ENCODE measurements around the gene YIF1A. TPM values are rescaled to one million over a fixed set of nuclear protein-coding genes. Genes with fewer than 3 reads are reported as not detected.
A peak's percentile ranks its signal among the peaks of the same experiment; 100 is the strongest.

Gene YIF1A
- polyA plus RNA-seq, 1 donor from 2014 or later = 51.2 TPM

DNA sequence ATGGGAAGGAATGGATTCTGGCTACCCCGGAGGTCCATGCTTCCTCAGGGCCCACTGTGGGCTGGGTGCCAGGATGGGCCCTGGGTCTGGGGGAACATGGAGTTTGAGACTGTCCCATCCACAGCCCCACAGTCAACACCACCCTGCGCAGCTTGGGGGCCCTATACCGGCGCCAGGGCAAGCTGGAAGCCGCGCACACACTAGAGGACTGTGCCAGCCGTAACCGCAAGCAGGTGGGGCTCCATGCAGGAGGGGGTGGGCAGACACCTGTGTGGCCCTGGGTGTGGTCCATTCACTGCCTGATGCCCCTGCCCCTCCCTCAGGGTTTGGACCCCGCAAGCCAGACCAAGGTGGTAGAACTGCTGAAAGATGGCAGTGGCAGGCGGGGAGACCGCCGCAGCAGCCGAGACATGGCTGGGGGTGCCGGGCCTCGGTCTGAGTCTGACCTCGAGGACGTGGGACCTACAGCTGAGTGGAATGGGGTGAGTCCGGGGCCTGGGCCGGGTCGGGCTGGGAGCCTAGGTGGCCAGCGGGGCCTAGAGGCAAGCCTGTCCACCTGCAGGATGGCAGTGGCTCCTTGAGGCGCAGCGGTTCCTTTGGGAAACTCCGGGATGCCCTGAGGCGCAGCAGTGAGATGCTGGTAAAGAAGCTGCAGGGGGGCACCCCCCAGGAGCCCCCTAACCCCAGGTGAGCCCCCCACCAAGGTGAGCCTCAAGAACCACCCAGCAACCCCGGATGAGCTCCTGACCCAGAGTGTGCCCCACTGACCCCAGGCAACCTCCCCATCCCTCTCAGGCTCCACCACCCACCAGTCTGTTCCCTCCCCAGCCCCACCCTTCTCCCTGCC, 23.2 kb downstream of the YIF1A start:
- no peaks in the 10 kb centered on the region for H3F3A ChIP-seq (ENCODE audit: insufficient read depth, low read length, poor library complexity, severe bottlenecking)
- no peak overlapping the region for H3K9ac ChIP-seq (ENCODE audit: low read length)
- no peaks in the 10 kb centered on the region for H3K27me3 ChIP-seq (ENCODE audit: insufficient read depth, low read depth, low read length)
- H3K9me2 ChIP-seq (ENCODE audit: insufficient read depth, low read length) = no peaks in the 10 kb centered on the region
- H3K27ac ChIP-seq (ENCODE audit: low read length) = no peak overlapping the region
- no peak overlapping the region for H3K4me2 ChIP-seq (ENCODE audit: low read length)
- no peak overlapping the region for H2AFZ ChIP-seq (ENCODE audit: low read depth, low read length)
- TF ChIP-seq EZH2 (IDR thresholded peaks at IDR 0.05; ENCODE audit: borderline replicate concordance, insufficient read depth, low read length, poor library complexity, severe bottlenecking) (no peak), RAD21 (conservative IDR thresholded peaks at IDR 0.05) (no peak), EP300 (conservative IDR thresholded peaks at IDR 0.05; ENCODE audit: poor library complexity, severe bottlenecking) (no peak), TAF1 (IDR thresholded peaks at IDR 0.05; ENCODE audit: low read depth) (no peak), MXI1 (conservative IDR thresholded peaks at IDR 0.05; ENCODE audit: poor library complexity, severe bottlenecking) (no peak), POLR2AphosphoS5 (IDR thresholded peaks at IDR 0.05) (no peak)
- TF ChIP-seq, protein P1, sequence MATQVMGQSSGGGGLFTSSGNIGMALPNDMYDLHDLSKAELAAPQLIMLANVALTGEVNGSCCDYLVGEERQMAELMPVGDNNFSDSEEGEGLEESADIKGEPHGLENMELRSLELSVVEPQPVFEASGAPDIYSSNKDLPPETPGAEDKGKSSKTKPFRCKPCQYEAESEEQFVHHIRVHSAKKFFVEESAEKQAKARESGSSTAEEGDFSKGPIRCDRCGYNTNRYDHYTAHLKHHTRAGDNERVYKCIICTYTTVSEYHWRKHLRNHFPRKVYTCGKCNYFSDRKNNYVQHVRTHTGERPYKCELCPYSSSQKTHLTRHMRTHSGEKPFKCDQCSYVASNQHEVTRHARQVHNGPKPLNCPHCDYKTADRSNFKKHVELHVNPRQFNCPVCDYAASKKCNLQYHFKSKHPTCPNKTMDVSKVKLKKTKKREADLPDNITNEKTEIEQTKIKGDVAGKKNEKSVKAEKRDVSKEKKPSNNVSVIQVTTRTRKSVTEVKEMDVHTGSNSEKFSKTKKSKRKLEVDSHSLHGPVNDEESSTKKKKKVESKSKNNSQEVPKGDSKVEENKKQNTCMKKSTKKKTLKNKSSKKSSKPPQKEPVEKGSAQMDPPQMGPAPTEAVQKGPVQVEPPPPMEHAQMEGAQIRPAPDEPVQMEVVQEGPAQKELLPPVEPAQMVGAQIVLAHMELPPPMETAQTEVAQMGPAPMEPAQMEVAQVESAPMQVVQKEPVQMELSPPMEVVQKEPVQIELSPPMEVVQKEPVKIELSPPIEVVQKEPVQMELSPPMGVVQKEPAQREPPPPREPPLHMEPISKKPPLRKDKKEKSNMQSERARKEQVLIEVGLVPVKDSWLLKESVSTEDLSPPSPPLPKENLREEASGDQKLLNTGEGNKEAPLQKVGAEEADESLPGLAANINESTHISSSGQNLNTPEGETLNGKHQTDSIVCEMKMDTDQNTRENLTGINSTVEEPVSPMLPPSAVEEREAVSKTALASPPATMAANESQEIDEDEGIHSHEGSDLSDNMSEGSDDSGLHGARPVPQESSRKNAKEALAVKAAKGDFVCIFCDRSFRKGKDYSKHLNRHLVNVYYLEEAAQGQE (IDR thresholded peaks at IDR 0.05; ENCODE audit: borderline replicate concordance) = no peak
- TF ChIP-seq, protein P2, sequence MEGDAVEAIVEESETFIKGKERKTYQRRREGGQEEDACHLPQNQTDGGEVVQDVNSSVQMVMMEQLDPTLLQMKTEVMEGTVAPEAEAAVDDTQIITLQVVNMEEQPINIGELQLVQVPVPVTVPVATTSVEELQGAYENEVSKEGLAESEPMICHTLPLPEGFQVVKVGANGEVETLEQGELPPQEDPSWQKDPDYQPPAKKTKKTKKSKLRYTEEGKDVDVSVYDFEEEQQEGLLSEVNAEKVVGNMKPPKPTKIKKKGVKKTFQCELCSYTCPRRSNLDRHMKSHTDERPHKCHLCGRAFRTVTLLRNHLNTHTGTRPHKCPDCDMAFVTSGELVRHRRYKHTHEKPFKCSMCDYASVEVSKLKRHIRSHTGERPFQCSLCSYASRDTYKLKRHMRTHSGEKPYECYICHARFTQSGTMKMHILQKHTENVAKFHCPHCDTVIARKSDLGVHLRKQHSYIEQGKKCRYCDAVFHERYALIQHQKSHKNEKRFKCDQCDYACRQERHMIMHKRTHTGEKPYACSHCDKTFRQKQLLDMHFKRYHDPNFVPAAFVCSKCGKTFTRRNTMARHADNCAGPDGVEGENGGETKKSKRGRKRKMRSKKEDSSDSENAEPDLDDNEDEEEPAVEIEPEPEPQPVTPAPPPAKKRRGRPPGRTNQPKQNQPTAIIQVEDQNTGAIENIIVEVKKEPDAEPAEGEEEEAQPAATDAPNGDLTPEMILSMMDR (IDR thresholded peaks at IDR 0.05; ENCODE audit: poor library complexity, severe bottlenecking) = no peak
- H3K9me3 ChIP-seq (ENCODE audit: low read length) = no peaks in the 10 kb centered on the region
- H3K79me2 ChIP-seq (replicated peaks; ENCODE audit: insufficient read depth, low read length) = peaks cover 19% of the 10 kb centered on the region
- H3K4me3 ChIP-seq (ENCODE audit: low read length) = no peak overlapping the region
- H4K20me1 ChIP-seq (ENCODE audit: insufficient read depth) = no peaks in the 10 kb centered on the region
- H3K36me3 ChIP-seq (ENCODE audit: insufficient read depth, low read length) = no peaks in the 10 kb centered on the region

DNA sequence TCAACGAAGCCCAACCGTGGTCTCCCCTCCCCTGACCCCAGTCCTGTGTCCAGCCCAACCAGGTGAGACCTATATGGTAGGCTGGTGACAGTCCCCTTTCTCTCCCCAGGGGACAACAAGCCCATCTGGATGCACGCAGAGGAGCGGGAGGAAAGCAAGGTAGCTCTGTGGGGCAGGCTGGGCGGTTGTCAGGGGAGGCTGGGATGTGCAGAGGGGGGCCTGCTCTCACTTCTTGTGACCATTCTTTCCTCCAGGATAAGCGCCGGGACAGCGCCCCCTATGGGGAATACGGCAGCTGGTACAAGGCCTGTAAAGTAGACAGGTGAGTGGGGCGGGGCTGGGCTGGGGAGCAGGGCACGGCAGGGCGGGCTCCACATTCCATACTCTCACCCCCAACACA, 24.0 kb downstream of the YIF1A start:
- Histone ChIP-seq H3K27ac (ENCODE audit: low read length) (no peak overlapping the region), H3K27me3 (ENCODE audit: insufficient read depth, low read depth, low read length) (no peaks in the 10 kb centered on the region), H3F3A (ENCODE audit: insufficient read depth, low read length, poor library complexity, severe bottlenecking) (no peaks in the 10 kb centered on the region), H2AFZ (ENCODE audit: low read depth, low read length) (no peak overlapping the region), H3K4me3 (ENCODE audit: low read length) (no peak overlapping the region), H3K79me2 (replicated peaks; ENCODE audit: insufficient read depth, low read length) (peaks cover 14% of the 10 kb centered on the region), H3K9me3 (ENCODE audit: low read length) (no peaks in the 10 kb centered on the region), H3K9ac (ENCODE audit: low read length) (no peak overlapping the region), H4K20me1 (ENCODE audit: insufficient read depth) (peaks cover 1% of the 10 kb centered on the region), H3K36me3 (ENCODE audit: insufficient read depth, low read length) (peaks cover 3% of the 10 kb centered on the region), H3K4me2 (ENCODE audit: low read length) (no peak overlapping the region), H3K9me2 (ENCODE audit: insufficient read depth, low read length) (no peaks in the 10 kb centered on the region)
- TF ChIP-seq, protein P2 (IDR thresholded peaks at IDR 0.05; ENCODE audit: poor library complexity, severe bottlenecking) = peak; percentile 39
- TF ChIP-seq POLR2AphosphoS5 (IDR thresholded peaks at IDR 0.05) = no peak

All from neural cell (in vitro differentiated cells).